Measurements from ENCODE around the gene VWA7.

Gene VWA7

GRCh38 chr6:31729979-31730630 is 47.0 kb downstream of the VWA7 start:
- DNase-seq (ENCODE audit: low read depth, low spot score), result no peak

DNA sequence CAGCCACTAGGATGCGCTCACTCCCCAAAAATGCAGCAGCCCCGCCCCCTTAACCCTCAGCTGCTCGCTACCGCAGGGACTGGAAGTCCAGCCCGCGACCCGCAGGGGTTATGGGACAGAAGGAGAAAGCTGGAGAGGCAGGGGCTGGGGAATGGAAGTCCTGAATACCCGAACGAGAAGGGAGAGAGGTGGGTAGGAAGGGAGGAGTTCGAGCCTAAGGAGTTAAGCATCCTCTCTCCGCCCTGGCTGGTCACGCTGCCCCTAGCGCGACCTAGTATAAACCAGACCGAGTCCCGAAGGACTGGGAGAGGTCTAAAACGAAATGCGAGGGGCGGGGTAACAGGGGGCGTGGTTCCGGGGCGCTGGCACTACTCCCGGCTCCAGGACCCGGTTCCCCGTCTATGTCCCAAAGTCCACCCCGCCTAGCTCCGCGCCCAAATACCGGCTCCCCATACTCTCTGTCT is 47.6 kb downstream of the VWA7 start:
- DNase-seq (ENCODE audit: low read depth, low spot score), result no peak

DNA sequence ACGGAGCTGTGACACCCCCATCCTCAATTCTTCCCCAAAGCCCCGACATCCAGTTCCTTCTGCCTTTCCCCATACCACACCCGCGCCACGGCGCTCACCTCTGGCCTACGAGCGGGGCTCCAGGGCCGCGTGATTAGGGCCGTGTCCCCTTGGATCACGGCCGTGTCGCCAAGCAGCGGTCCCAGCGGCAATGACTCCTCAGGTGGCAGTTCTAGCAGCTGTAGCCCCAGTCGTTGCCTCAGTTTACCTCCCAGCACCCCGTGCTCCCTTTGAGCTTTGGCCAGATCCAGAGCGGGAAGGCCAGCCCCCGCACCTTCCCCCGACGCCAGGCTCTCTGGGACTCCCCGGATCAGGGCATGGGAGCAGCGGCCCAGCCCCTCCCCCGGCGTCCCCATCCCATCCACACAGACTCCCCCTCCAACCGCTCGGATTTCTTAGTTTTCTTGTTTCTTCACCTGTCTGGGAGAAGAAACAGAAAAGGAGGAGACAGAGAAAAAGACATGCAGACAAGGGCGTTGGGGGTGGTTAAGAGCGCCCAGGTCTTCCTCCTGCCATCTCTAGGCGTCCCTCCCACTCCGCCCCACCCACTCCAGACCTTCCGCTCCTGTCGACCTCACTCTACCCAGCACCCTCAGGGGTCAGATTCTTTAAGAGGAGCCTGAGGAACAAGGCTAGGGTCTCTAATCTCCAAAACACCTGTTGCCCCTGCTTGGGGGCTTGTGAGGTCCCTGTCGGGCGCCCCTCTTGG is 48.2 kb downstream of the VWA7 start, which contains the start of gene DDAH2:
Gene DDAH2, minus strand, starts transcription at position 533 of the 748 bp plus-strand sequence. Its CDS starts 138 bp downstream, at position 395.
- DNase-seq (ENCODE audit: low read depth, low spot score), result no peak

GRCh38 chr6:31727717-31728671 is 49.1 kb downstream of the VWA7 start:
- no peak for DNase-seq (ENCODE audit: low read depth, low spot score)

- DNase-seq (ENCODE audit: low read depth, low spot score), result no peak
These were observed 50.0 kb downstream of the VWA7 start for GRCh38 chr6:31727034-31727716.

GRCh38 chr6:31725502-31726350 is 51.4 kb downstream of the VWA7 start:
- no peak for DNase-seq (ENCODE audit: low read depth, low spot score)

DNA sequence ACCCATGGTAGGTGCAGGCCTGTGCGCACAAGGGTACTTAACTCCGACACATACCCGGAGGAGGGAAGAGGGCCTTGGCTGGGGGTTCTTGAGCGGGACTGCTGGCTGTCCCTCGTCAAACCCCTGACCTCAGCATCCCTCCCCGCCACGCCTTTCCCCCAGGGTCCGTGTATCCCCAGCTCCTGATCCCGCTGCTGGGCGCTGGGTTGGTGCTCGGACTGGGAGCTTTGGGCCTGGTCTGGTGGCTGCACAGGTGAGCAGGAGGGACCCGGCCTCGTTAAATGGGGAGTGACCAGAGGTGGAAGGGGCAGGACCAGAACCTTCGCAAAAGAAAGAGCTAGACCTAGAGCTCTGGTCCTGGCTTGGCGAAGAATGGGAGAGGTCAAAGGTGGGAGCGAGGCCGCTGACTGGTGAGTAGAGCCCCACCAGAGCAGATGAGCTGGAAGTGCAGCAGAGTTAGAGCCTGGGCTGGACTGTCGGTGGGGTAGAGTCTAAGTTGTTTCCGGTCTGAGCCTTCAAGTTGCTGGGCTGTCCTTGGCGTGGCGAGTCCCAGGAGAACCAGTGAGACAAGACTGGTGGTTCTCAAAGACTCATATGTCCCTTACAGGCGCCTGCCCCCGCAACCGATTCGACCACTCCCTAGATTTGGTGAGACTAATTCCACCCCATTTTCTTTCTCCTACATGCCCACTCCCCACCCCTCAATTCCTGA is 53.0 kb downstream of the VWA7 start:
- DNase-seq (ENCODE audit: low read depth, low spot score), result no peak

GRCh38 chr6:31723245-31723979 is 53.7 kb downstream of the VWA7 start, which contains the start of gene MPIG6B:
MPIG6B (plus strand) TSS chr6:31723373; CDS start chr6:31723384, 11 bp downstream.
- DNase-seq (ENCODE audit: low read depth, low spot score), result no peak

- no peak for DNase-seq (ENCODE audit: low read depth, low spot score)
These were observed 55.0 kb downstream of the VWA7 start for GRCh38 chr6:31722173-31722572.

GRCh38 chr6:31721351-31722020 is 55.6 kb downstream of the VWA7 start, which contains the start of gene LY6G6C:
LY6G6C (minus strand) TSS chr6:31721746; CDS start chr6:31721679, 67 bp downstream.
- no peak for DNase-seq (ENCODE audit: low read depth, low spot score)

GRCh38 chr6:31720196-31720770 is 56.8 kb downstream of the VWA7 start:
- DNase-seq (ENCODE audit: low read depth, low spot score), result no peak

GRCh38 chr6:31719001-31719400 is 58.1 kb downstream of the VWA7 start:
- DNase-seq (ENCODE audit: low read depth, low spot score), result no peak

- no peak for DNase-seq (ENCODE audit: low read depth, low spot score)
These were observed 58.9 kb downstream of the VWA7 start for GRCh38 chr6:31718265-31718664.

GRCh38 chr6:31717499-31718222 is 59.5 kb downstream of the VWA7 start:
- no peak for DNase-seq (ENCODE audit: low read depth, low spot score)

Data from iPS DF 19.7 (cell line).